Stomach (tissue), 4 donors: ENCODE results near the gene MAST3.

Source experiments
- CTCF ChIP-seq, 7 experiments: fragments of 450-650 bp in 4 of 7; fragments of 200-600 bp in 3 of 7; sonication (generic) in 3 of 7; IDR thresholded peaks; one replicate each; pipeline ENCODE4 v1.5.1; 2016 to 2019; ENCODE audit warnings: antibody characterized with exemption in 7 of 7, control low read depth in 2 of 7, mild to moderate bottlenecking in 1 of 7
- EP300 ChIP-seq: sonication (generic); formaldehyde crosslinking; IDR thresholded peaks from one replicate; pipeline ENCODE4 v1.6.1; 2017; ENCODE audit warnings: antibody characterized with exemption
- POLR2A ChIP-seq, 4 donors: fragments of 450-650 bp; IDR thresholded peaks; one replicate each; pipeline ENCODE4 v1.6.1; 2016; ENCODE audit warnings: antibody characterized with exemption in 4 of 4, control low read depth in 2 of 4, mild to moderate bottlenecking in 1 of 4, moderate library complexity in 1 of 4
- POLR2AphosphoS5 ChIP-seq, 3 donors: sonication (generic); formaldehyde crosslinking; IDR thresholded peaks; one replicate each; pipeline ENCODE4 v1.6.1; 2016; ENCODE audit warnings: antibody characterized with exemption in 3 of 3

GRCh38 chr19:18190278-18190677, 92.7 kb downstream of the MAST3 start:
- TF ChIP-seq CTCF (IDR thresholded peaks at IDR 0.05): no peak
- TF ChIP-seq POLR2A (IDR thresholded peaks at IDR 0.05): no peak
- no peak for TF ChIP-seq POLR2AphosphoS5 (IDR thresholded peaks at IDR 0.05)
- TF ChIP-seq EP300: no peak
